ENCODE results near the gene ADAMTS18. TPM values are rescaled to one million over a fixed set of nuclear protein-coding genes. Genes with fewer than 3 reads are reported as not detected.

The ADAMTS18 gene
- total RNA-seq, 2 donors from 2014 or later: 0.52 to 2.6 TPM

GRCh38 chr16:77317059-77317458 is 117.8 kb downstream of the ADAMTS18 start:
- no peak for TF ChIP-seq POLR2A (IDR thresholded peaks at IDR 0.05)
- TF ChIP-seq CTCF (IDR thresholded peaks at IDR 0.05): no peak
- H3K27me3 ChIP-seq: no peaks in the 10 kb centered on the region
- H3K9me3 ChIP-seq: no peaks in the 10 kb centered on the region
- intact Hi-C loops (cut with DNase I): no loop called here
- no peak overlapping the region for H3K27ac ChIP-seq
- 68 to 92% methylated on average over 2 of the region's 2 CpGs for WGBS, 2 donors
- H3K4me3 ChIP-seq: no peak overlapping the region
- DNase-seq: no peak
- no peaks in the 10 kb centered on the region for H3K36me3 ChIP-seq (replicated peaks in 1 of 2; ENCODE audit: insufficient read depth in 1 of 2, low read depth in 2 of 2)
- ATAC-seq: no peak
- no peaks in the 10 kb centered on the region for H3K4me1 ChIP-seq

GRCh38 chr16:77310877-77311276 is 124.0 kb downstream of the ADAMTS18 start:
- TF ChIP-seq POLR2A (IDR thresholded peaks at IDR 0.05) (no peak), CTCF (IDR thresholded peaks at IDR 0.05) (no peak)
- H3K27me3 ChIP-seq: peaks cover 0 to 3% of the 10 kb centered on the region in 2 donors
- no peaks in the 10 kb centered on the region for H3K4me1 ChIP-seq
- WGBS, 2 donors: 56 to 72% methylated on average over 1 of the region's 1 CpG
- ATAC-seq (no peak), DNase-seq (no peak)
- H3K36me3 ChIP-seq (replicated peaks in 1 of 2; ENCODE audit: insufficient read depth in 1 of 2, low read depth in 2 of 2): no peaks in the 10 kb centered on the region
- no peak overlapping the region for H3K4me3 ChIP-seq
- intact Hi-C loops (cut with DNase I): no loop called here
- no peak overlapping the region for H3K27ac ChIP-seq
- no peaks in the 10 kb centered on the region for H3K9me3 ChIP-seq

- Histone ChIP-seq H3K27me3 (peaks cover 0 to 3% of the 10 kb centered on the region in 2 donors), H3K4me1 (no peaks in the 10 kb centered on the region), H3K27ac (no peak overlapping the region), H3K36me3 (replicated peaks in 1 of 2; ENCODE audit: insufficient read depth in 1 of 2, low read depth in 2 of 2) (no peaks in the 10 kb centered on the region), H3K9me3 (no peaks in the 10 kb centered on the region), H3K4me3 (no peak overlapping the region)
- no peak for TF ChIP-seq POLR2A (IDR thresholded peaks at IDR 0.05)
- no peak for TF ChIP-seq CTCF (IDR thresholded peaks at IDR 0.05)
- 16 to 34% methylated on average over 1 of the region's 1 CpG for WGBS, 2 donors
- ATAC-seq: no peak
- DNase-seq: no peak
- intact Hi-C loops (cut with DNase I): no loop called here
These were observed 126.7 kb downstream of the ADAMTS18 start for GRCh38 chr16:77308163-77308561.

GRCh38 chr16:77307426-77308162 is 127.2 kb downstream of the ADAMTS18 start:
- H3K27ac ChIP-seq: no peak overlapping the region
- peaks cover 0 to 3% of the 10 kb centered on the region in 2 donors for H3K27me3 ChIP-seq
- H3K4me3 ChIP-seq: no peak overlapping the region
- ATAC-seq (no peak), DNase-seq (no peak)
- no peaks in the 10 kb centered on the region for H3K9me3 ChIP-seq
- no peaks in the 10 kb centered on the region for H3K36me3 ChIP-seq (replicated peaks in 1 of 2; ENCODE audit: insufficient read depth in 1 of 2, low read depth in 2 of 2)
- intact Hi-C loops (cut with DNase I): no loop called here
- WGBS, 2 donors: 63 to 64% methylated on average over 8 of the region's 8 CpGs
- no peak for TF ChIP-seq CTCF (IDR thresholded peaks at IDR 0.05)
- TF ChIP-seq POLR2A (IDR thresholded peaks at IDR 0.05): no peak
- no peaks in the 10 kb centered on the region for H3K4me1 ChIP-seq

GRCh38 chr16:77306075-77306474 is 128.8 kb downstream of the ADAMTS18 start:
- no peak for ATAC-seq
- DNase-seq: no peak
- WGBS, 2 donors: 74 to 84% methylated on average over 3 of the region's 3 CpGs
- Histone ChIP-seq H3K4me1 (no peaks in the 10 kb centered on the region), H3K27me3 (peaks cover 0 to 3% of the 10 kb centered on the region in 2 donors), H3K27ac (no peak overlapping the region), H3K36me3 (replicated peaks in 1 of 2; ENCODE audit: insufficient read depth in 1 of 2, low read depth in 2 of 2) (no peaks in the 10 kb centered on the region), H3K4me3 (no peak overlapping the region), H3K9me3 (no peaks in the 10 kb centered on the region)
- TF ChIP-seq POLR2A (IDR thresholded peaks at IDR 0.05): no peak
- no peak for TF ChIP-seq CTCF (IDR thresholded peaks at IDR 0.05)
- intact Hi-C loops (cut with DNase I): no loop called here

Measured in body of pancreas (tissue), 4 donors.